Upper lobe of left lung (tissue), 6 donors: ENCODE data around the gene FAM120AOS. TPM values are rescaled to one million over a fixed set of nuclear protein-coding genes. Genes with fewer than 3 reads are reported as not detected.

Experiments
- ATAC-seq, 2 donors: fragments of 200-7000 bp; cut with Tn5 transposase; one replicate each; pipeline ENCODE4 v1.9.1; 2022; ENCODE audit warnings: mild to moderate bottlenecking in 2 of 2, moderate library complexity in 2 of 2; ENCODE audit not compliant: low FRiP score in 2 of 2
- DNase-seq, 2 donors: peaks; one replicate each; pipeline ENCODE4 v3.0.0-alpha.2; 2019 to 2020
- H3K27ac ChIP-seq, 4 donors: fragments of 200-600 bp; sonication (generic); one replicate each; pipeline ENCODE4 v1.5.1; 2016 to 2019
- H3K27me3 ChIP-seq, 4 donors: fragments of 200-600 bp; sonication (generic); one replicate each; pipeline ENCODE4 v1.5.1; 2017 to 2019
- H3K36me3 ChIP-seq, 4 donors: fragments of 200-600 bp; sonication (generic); one replicate each; pipeline ENCODE4 v1.5.1; 2016 to 2019
- H3K4me1 ChIP-seq, 4 donors: fragments of 200-600 bp; sonication (generic); one replicate each; pipeline ENCODE4 v1.5.1; 2018 to 2019
- H3K4me3 ChIP-seq, 4 donors: fragments of 200-600 bp; sonication (generic); one replicate each; pipeline ENCODE4 v1.5.1; 2017 to 2019; ENCODE audit warnings: mild to moderate bottlenecking in 2 of 4, moderate library complexity in 1 of 4
- H3K9me3 ChIP-seq, 4 donors: fragments of 200-600 bp; sonication (generic); one replicate each; pipeline ENCODE4 v1.5.1; 2018 to 2019
- CTCF ChIP-seq, 6 experiments: fragments of 450-650 bp in 4 of 6; fragments of 200-600 bp in 2 of 6; sonication (generic) in 2 of 6; IDR thresholded peaks; one replicate each; pipeline ENCODE4 v1.5.1; 2016 to 2019; ENCODE audit warnings: antibody characterized with exemption in 6 of 6
- EP300 ChIP-seq, 4 donors: sonication (generic); formaldehyde crosslinking; IDR thresholded peaks; one replicate each; pipeline ENCODE4 v1.5.1; 2017; ENCODE audit warnings: antibody characterized with exemption in 4 of 4, control low read depth in 2 of 4
- POLR2A ChIP-seq, 4 donors: fragments of 450-650 bp; IDR thresholded peaks; one replicate each; pipeline ENCODE4 v1.5.1; 2016 to 2017; ENCODE audit warnings: antibody characterized with exemption in 4 of 4, mild to moderate bottlenecking in 2 of 4
- POLR2AphosphoS5 ChIP-seq, 2 donors: sonication (generic); formaldehyde crosslinking; IDR thresholded peaks; one replicate each; pipeline ENCODE4 v1.5.1; 2017; ENCODE audit warnings: antibody characterized with exemption in 2 of 2
- WGBS, 2 donors: methylation state at CpG; one replicate each; pipeline ENCODE4 v1.1.5; 2017 to 2018; 5-methylcytosine and 5-hydroxymethylcytosine counted together
- total RNA-seq, 6 donors: library from RNA; depleted of rRNA in 4 of 6; stranded (reverse); fragments of >200 nt in 4 of 6; gene quantifications; one replicate each; pipeline versions ENCODE4 v1.1.0 to v1.2.1, GENCODE V29; 2016 to 2021
- donor health status: DM: no; HTN: no; CAD: no; lungs with moderate emphysema.
- donor health status: DM: no; HTN: yes; CAD: no; lungs with severe emphysema.

Gene FAM120AOS
- total RNA-seq, 6 donors from 2014 or later: 34.5 to 62.8 (median 47.9) TPM

GRCh38 chr9:93466416-93467061 lies 13.2 kb upstream of the FAM120AOS start:
- H3K36me3 ChIP-seq: peaks cover 0 to 3% (median 0%) of the 10 kb centered on the region in 4 donors
- H3K4me3 ChIP-seq: no peak overlapping the region
- H3K27ac ChIP-seq: peak overlapping the region in 3 of 4 donors; percentile 48 to 84 (median 50)
- peaks cover 50 to 83% (median 69%) of the 10 kb centered on the region in 4 donors for H3K4me1 ChIP-seq
- no peak for ATAC-seq
- WGBS, 2 donors: 51 to 64% methylated on average over 7 of the region's 7 CpGs
- no peaks in the 10 kb centered on the region for H3K9me3 ChIP-seq
- TF ChIP-seq CTCF (IDR thresholded peaks at IDR 0.05): no peak
- TF ChIP-seq POLR2AphosphoS5 (IDR thresholded peaks at IDR 0.05): no peak
- no peak for TF ChIP-seq EP300 (IDR thresholded peaks at IDR 0.05)
- TF ChIP-seq POLR2A (IDR thresholded peaks at IDR 0.05): no peak
- DNase-seq: no peak
- no peaks in the 10 kb centered on the region for H3K27me3 ChIP-seq

- no peak overlapping the region for H3K4me3 ChIP-seq
- H3K27ac ChIP-seq: peak overlapping the region in 3 of 4 donors; percentile 17 to 84 (median 48)
- no peak for ATAC-seq
- H3K4me1 ChIP-seq: peaks cover 52 to 80% (median 67%) of the 10 kb centered on the region in 4 donors
- H3K36me3 ChIP-seq: no peaks in the 10 kb centered on the region
- TF ChIP-seq POLR2A (IDR thresholded peaks at IDR 0.05) (no peak), POLR2AphosphoS5 (IDR thresholded peaks at IDR 0.05) (no peak), CTCF (IDR thresholded peaks at IDR 0.05) (no peak), EP300 (IDR thresholded peaks at IDR 0.05) (no peak)
- no peaks in the 10 kb centered on the region for H3K27me3 ChIP-seq
- WGBS, 2 donors: 85 to 88% methylated on average over 6 of the region's 6 CpGs
- no peaks in the 10 kb centered on the region for H3K9me3 ChIP-seq
- no peak for DNase-seq
Observed at GRCh38 chr9:93465855-93466254, 12.5 kb upstream of the FAM120AOS start.

GRCh38 chr9:93464876-93465275 lies 11.5 kb upstream of the FAM120AOS start:
- no peak for ATAC-seq
- DNase-seq: no peak
- Histone ChIP-seq H3K27ac (peak overlapping the region; percentile 8 to 84 (median 46)), H3K27me3 (no peaks in the 10 kb centered on the region), H3K9me3 (no peaks in the 10 kb centered on the region), H3K4me3 (no peak overlapping the region), H3K36me3 (no peaks in the 10 kb centered on the region), H3K4me1 (peaks cover 61 to 80% (median 74%) of the 10 kb centered on the region in 4 donors)
- WGBS, 2 donors: 56 to 80% methylated on average over 2 of the region's 2 CpGs
- TF ChIP-seq EP300 (IDR thresholded peaks at IDR 0.05): no peak
- TF ChIP-seq POLR2A (IDR thresholded peaks at IDR 0.05): no peak
- TF ChIP-seq CTCF (IDR thresholded peaks at IDR 0.05): no peak
- no peak for TF ChIP-seq POLR2AphosphoS5 (IDR thresholded peaks at IDR 0.05)

GRCh38 chr9:93464395-93464794 lies 11.0 kb upstream of the FAM120AOS start:
- no peak for TF ChIP-seq EP300 (IDR thresholded peaks at IDR 0.05)
- no peak for TF ChIP-seq CTCF (IDR thresholded peaks at IDR 0.05)
- no peak for TF ChIP-seq POLR2AphosphoS5 (IDR thresholded peaks at IDR 0.05)
- TF ChIP-seq POLR2A (IDR thresholded peaks at IDR 0.05): no peak
- DNase-seq: no peak
- ATAC-seq: peak in 1 of 2 donors; percentile 23
- H3K36me3 ChIP-seq: no peaks in the 10 kb centered on the region
- no peaks in the 10 kb centered on the region for H3K9me3 ChIP-seq
- peak overlapping the region; percentile 8 to 84 (median 46) for H3K27ac ChIP-seq
- H3K27me3 ChIP-seq: no peaks in the 10 kb centered on the region
- no peak overlapping the region for H3K4me3 ChIP-seq
- H3K4me1 ChIP-seq: peaks cover 66 to 80% (median 75%) of the 10 kb centered on the region in 4 donors
- WGBS, 2 donors: 47 to 55% methylated on average over 3 of the region's 3 CpGs
